ENCODE measurements around the gene TRABD2A.

The TRABD2A gene

DNA sequence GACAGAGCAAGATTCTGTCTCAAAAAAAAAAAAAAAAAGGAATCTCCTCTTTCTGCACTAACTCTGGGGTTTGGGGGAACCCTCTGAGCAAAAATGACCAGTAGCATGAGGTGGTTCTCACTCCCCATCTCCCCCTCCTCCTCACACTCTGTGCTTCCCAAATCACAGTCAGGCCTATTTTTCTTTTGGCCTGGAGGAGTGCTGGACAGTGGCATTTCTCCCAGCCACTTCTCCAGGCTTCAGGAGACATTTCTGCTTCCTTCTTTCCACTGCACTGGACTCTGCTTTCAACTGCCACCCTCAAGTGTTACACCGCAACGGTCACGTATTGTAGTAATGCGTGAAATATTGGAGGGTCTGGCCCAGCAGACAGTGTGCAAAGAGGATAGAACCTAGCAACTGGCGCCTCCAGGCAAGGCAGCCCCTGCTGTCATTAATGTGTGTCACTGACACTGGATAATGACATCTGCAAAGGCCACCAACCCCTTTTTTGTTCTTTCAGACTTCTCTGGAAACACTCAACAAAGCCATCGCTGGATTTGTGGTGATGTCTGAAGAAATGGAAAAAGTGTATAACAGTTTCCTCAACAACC lies 68.9 kb downstream of the TRABD2A start:
- TF ChIP-seq CTCF (IDR thresholded peaks at IDR 0.05; ENCODE audit: low read depth, low read length): no peak
- H3K4me3 ChIP-seq (ENCODE audit: low read depth, low read length): no peak overlapping the region

DNA sequence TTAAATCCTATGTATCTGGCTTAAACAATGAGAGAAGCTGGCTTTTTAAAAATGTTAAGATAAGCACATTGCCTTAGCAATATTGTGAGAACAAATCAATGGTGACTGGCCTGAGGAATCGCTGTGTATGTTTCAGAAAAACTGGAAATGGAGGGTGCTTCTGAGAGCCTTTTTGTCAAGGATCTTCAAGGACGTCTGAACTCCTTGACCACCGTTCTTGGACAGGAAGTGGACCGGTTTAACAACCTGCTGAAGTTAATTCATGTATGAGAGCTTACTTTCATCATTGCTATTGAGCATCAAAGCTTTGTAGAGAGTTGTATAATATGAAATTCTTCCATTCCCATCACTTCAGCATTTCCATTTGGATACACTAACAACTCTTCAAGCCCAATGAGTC lies 72.6 kb downstream of the TRABD2A start:
- H3K4me3 ChIP-seq (ENCODE audit: low read depth, low read length): no peak overlapping the region
- no peak for TF ChIP-seq CTCF (IDR thresholded peaks at IDR 0.05; ENCODE audit: low read depth, low read length)

GRCh38 chr2:84807063-84807485 lies 73.8 kb downstream of the TRABD2A start:
- H3K4me3 ChIP-seq (ENCODE audit: low read depth, low read length): peak overlapping the region; percentile 30; the same call in 1 of the 2 replicates
- TF ChIP-seq CTCF (IDR thresholded peaks at IDR 0.05; ENCODE audit: low read depth, low read length): no peak

DNA sequence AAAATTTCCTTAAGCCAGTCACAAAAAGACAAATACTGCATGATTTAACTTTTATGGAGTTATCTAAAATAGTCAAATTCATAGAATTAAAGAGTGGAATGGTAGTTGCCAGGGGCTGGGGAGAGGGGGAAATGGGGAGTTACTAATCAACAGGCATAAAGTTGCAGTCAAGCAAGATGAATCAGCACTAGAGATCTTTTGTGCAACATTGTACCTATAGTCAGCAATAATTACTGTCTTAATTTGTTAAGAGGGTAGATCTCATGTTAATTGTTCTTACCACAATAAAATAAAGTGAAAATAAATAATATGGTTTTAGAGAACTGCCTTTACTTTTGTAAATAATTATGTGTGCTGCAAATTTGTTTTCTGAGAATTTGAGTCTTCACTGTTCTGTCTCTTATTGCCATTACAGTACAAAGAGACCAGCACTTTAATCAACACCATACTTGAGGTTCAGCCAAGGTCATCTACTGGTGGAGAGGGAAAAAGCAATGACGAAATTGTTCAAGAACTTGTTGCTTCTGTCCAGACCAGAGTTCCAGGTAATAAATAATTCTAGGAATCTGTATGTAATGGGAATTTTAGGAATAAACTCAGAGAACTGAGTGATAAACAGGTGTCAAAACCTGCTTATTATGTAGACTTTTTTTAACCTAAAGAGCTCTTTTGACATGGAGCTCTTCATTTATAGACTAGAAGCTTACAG lies 75.5 kb downstream of the TRABD2A start:
- no peak overlapping the region for H3K4me3 ChIP-seq (ENCODE audit: low read depth, low read length)
- TF ChIP-seq CTCF (IDR thresholded peaks at IDR 0.05; ENCODE audit: low read depth, low read length): no peak

DNA sequence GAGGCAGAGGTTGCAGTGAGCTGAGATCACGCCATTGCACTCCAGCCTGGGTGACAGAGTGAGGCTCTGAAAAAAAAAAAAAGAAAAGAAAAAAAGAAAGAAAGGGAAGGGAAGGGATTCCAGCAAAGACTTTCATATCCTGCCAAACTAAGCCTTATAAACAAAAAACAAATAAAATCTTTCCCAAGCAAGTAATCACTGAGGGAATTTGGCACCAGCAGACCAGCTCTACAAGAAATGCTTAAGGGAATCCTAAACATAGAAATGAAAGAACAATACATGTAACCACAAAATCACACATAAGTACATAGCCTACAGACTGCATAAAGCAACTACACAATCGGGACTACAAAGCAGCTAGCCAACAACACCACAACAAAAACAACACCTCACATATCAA lies 79.1 kb downstream of the TRABD2A start:
- no peak for TF ChIP-seq CTCF (IDR thresholded peaks at IDR 0.05; ENCODE audit: low read depth, low read length)
- no peak overlapping the region for H3K4me3 ChIP-seq (ENCODE audit: low read depth, low read length)

GRCh38 chr2:84800194-84800805 lies 80.6 kb downstream of the TRABD2A start:
- H3K4me3 ChIP-seq (ENCODE audit: low read depth, low read length): no peak overlapping the region
- TF ChIP-seq CTCF (IDR thresholded peaks at IDR 0.05; ENCODE audit: low read depth, low read length): no peak

DNA sequence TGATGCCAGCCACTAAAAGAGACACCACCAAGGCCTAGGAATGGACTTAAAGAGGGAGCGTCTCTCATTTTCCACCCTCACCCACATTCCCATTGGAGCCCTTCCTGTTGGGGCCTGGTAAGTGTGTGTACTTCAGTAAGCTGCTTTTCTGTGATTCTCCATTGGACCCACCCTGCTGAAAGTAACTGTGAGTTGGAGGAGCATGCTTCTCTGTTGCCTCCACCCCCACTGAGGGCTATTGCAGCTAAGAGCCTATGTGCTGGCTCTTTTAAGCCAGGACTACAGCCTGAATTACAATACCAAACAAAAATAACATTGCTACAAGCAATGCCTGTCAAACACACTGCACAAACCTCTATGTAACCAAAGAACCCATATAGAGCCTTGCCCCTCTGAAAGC lies 81.1 kb downstream of the TRABD2A start:
- no peak overlapping the region for H3K4me3 ChIP-seq (ENCODE audit: low read depth, low read length)
- TF ChIP-seq CTCF (IDR thresholded peaks at IDR 0.05; ENCODE audit: low read depth, low read length): no peak
